WTC11 (cell line): ENCODE data around the gene THOP1. TPM values are rescaled to one million over a fixed set of nuclear protein-coding genes. Genes with fewer than 3 reads are reported as not detected.

Experiments used
- ATAC-seq: fragments of 200-7000 bp; cut with Tn5 transposase; 2 replicates; pipeline ENCODE4 v1.10.0; 2021; ENCODE audit warnings: mild to moderate bottlenecking, moderate library complexity
- CTCF ChIA-PET: fragments of 300-600 bp; sonication (Branson Sonifier 250); formaldehyde crosslinking; loops from one replicate; lab custom pipeline; 2021; ENCODE audit warnings: antibody characterized with exemption; lab: Charles Lee
- POLR2A ChIA-PET: fragments of 350-600 bp; sonication (Branson Sonifier 250); formaldehyde crosslinking; loops from one replicate; lab custom pipeline; 2021; ENCODE audit warnings: antibody characterized with exemption; lab: Charles Lee
- DNase-seq: peaks from one replicate; pipeline ENCODE4 v3.0.0; 2021; ENCODE audit warnings: low spot score
- H3K27ac Mint-ChIP-seq: 2 replicates; pipeline ENCODE4 v1.8.0; 2021; ENCODE audit warnings: mixed read lengths
- H3K27me3 Mint-ChIP-seq: 2 replicates; pipeline ENCODE4 v1.8.0; 2021; ENCODE audit warnings: low read depth, mild to moderate bottlenecking, moderate library complexity, mixed read lengths
- H3K36me3 Mint-ChIP-seq: 2 replicates; pipeline ENCODE4 v1.8.0; 2021; ENCODE audit warnings: mixed read lengths
- H3K4me1 Mint-ChIP-seq: 2 replicates; pipeline ENCODE4 v1.8.0; 2022; ENCODE audit warnings: mixed read lengths
- H3K4me3 Mint-ChIP-seq: 2 replicates; pipeline ENCODE4 v1.8.0; 2021; ENCODE audit warnings: mild to moderate bottlenecking, moderate library complexity, mixed read lengths
- H3K9me3 Mint-ChIP-seq: 2 replicates; pipeline ENCODE4 v1.8.0; 2021; ENCODE audit warnings: mixed read lengths
- ATF3 ChIP-seq: sonication (generic); formaldehyde crosslinking; conservative IDR thresholded peaks from 2 replicates; pipeline ENCODE4 v1.8.1; 2022; ENCODE audit warnings: mild to moderate bottlenecking, missing genetic modification reagents
- CREB1 ChIP-seq: sonication (generic); formaldehyde crosslinking; IDR thresholded peaks from 2 replicates; pipeline ENCODE4 v1.8.0; 2023; ENCODE audit warnings: mild to moderate bottlenecking, missing genetic modification reagents
- CTCF ChIP-seq: fragments of 200-600 bp; IDR thresholded peaks from 2 replicates; pipeline ENCODE4 v1.8.0; 2022; ENCODE audit warnings: antibody characterized with exemption
- E2F1 ChIP-seq: sonication (generic); formaldehyde crosslinking; IDR thresholded peaks from 2 replicates; pipeline ENCODE4 v1.8.0; 2022; ENCODE audit warnings: mild to moderate bottlenecking, missing genetic modification reagents
- ESRRA ChIP-seq: sonication (generic); formaldehyde crosslinking; IDR thresholded peaks from 2 replicates; pipeline ENCODE4 v1.8.1; 2022; ENCODE audit warnings: mild to moderate bottlenecking, missing genetic modification reagents, borderline replicate concordance
- ETV6 ChIP-seq: sonication (generic); formaldehyde crosslinking; IDR thresholded peaks from 2 replicates; pipeline ENCODE4 v1.8.1; 2022; ENCODE audit warnings: mild to moderate bottlenecking, missing genetic modification reagents
- IRF1 ChIP-seq: sonication (generic); formaldehyde crosslinking; IDR thresholded peaks from 2 replicates; pipeline ENCODE4 v1.8.0; 2023; ENCODE audit warnings: missing genetic modification reagents
- KAT7 ChIP-seq: sonication (generic); formaldehyde crosslinking; IDR thresholded peaks from 2 replicates; pipeline ENCODE4 v1.8.1; 2023; ENCODE audit warnings: missing genetic modification reagents, mild to moderate bottlenecking, borderline replicate concordance
- MAX ChIP-seq: sonication (generic); formaldehyde crosslinking; IDR thresholded peaks from 2 replicates; pipeline ENCODE4 v1.8.0; 2022; ENCODE audit warnings: mild to moderate bottlenecking, missing genetic modification reagents
- NFATC4 ChIP-seq: fragments of 250-450 bp; sonication (Bioruptor Pico); IDR thresholded peaks from 2 replicates; pipeline ENCODE4 v1.9.0; 2021; ENCODE audit warnings: mild to moderate bottlenecking
- NFYB ChIP-seq: sonication (generic); formaldehyde crosslinking; conservative IDR thresholded peaks from 2 replicates; pipeline ENCODE4 v1.8.0; 2022; ENCODE audit warnings: low read depth, missing genetic modification reagents
- NR3C1 ChIP-seq: sonication (generic); formaldehyde crosslinking; conservative IDR thresholded peaks from 2 replicates; pipeline ENCODE4 v1.8.1; 2023; ENCODE audit warnings: low read depth, mild to moderate bottlenecking, missing genetic modification reagents
- RELA ChIP-seq: sonication (generic); formaldehyde crosslinking; IDR thresholded peaks from 2 replicates; pipeline ENCODE4 v1.8.1; 2022; ENCODE audit warnings: missing genetic modification reagents, mild to moderate bottlenecking, borderline replicate concordance
- RORB ChIP-seq: fragments of 250-450 bp; sonication (Bioruptor Pico); IDR thresholded peaks from 2 replicates; pipeline ENCODE4 v1.9.0; 2021; ENCODE audit warnings: mild to moderate bottlenecking
- TEAD1 ChIP-seq: sonication (generic); formaldehyde crosslinking; IDR thresholded peaks from 2 replicates; pipeline ENCODE4 v1.8.0; 2022; ENCODE audit warnings: mild to moderate bottlenecking, missing genetic modification reagents
- USF2 ChIP-seq: sonication (generic); formaldehyde crosslinking; IDR thresholded peaks from 2 replicates; pipeline ENCODE4 v1.8.1; 2023; ENCODE audit warnings: mild to moderate bottlenecking, missing genetic modification reagents, moderate library complexity
- ZNF219 ChIP-seq: sonication (generic); formaldehyde crosslinking; IDR thresholded peaks from 2 replicates; pipeline ENCODE4 v1.8.0; 2023; ENCODE audit warnings: missing genetic modification reagents, mild to moderate bottlenecking, borderline replicate concordance
- ZNF317 ChIP-seq: sonication (generic); formaldehyde crosslinking; IDR thresholded peaks from 2 replicates; pipeline ENCODE4 v1.8.1; 2023; ENCODE audit warnings: low read depth, mild to moderate bottlenecking, moderate library complexity, missing genetic modification reagents, borderline replicate concordance
- ZNF512 ChIP-seq: sonication (generic); formaldehyde crosslinking; IDR thresholded peaks from 2 replicates; pipeline ENCODE4 v1.8.1; 2022; ENCODE audit warnings: missing genetic modification reagents, borderline replicate concordance
- ZNF671 ChIP-seq: fragments of 250-450 bp; sonication (Bioruptor Pico); IDR thresholded peaks from 2 replicates; pipeline ENCODE4 v1.8.0; 2021; ENCODE audit warnings: mild to moderate bottlenecking
- ZSCAN18 ChIP-seq: fragments of 250-450 bp; sonication (Bioruptor Pico); IDR thresholded peaks from 2 replicates; pipeline ENCODE4 v2.1.2; 2022; ENCODE audit warnings: mild to moderate bottlenecking, moderate library complexity
- total RNA-seq: library from RNA; stranded (reverse); gene quantifications from 3 replicates; pipeline ENCODE4 v1.2.3, GENCODE V29; 2021

THOP1 gene
- total RNA-seq, 1 experiment from 2014 or later = 181 TPM

- H3K27me3 Mint-ChIP-seq = no peaks in the 10 kb centered on the region
- ChIA-PET CTCF (interaction anchor here (0.8 kb wide), 1 partner anchor 11 kb away, joined by 3 read pairs; no protein-coding TSS in a partner anchor), POLR2A (no interaction called here)
- no peak for TF ChIP-seq MAX (CRISPR knock-in tag)
- TF ChIP-seq ZNF512 (CRISPR knock-in tag) = no peak
- TF ChIP-seq NR3C1 (CRISPR knock-in tag) = no peak
- no peak for TF ChIP-seq IRF1 (CRISPR knock-in tag)
- no peak for TF ChIP-seq CREB1
- TF ChIP-seq TEAD1 (CRISPR knock-in tag) = no peak
- no peak for TF ChIP-seq NFATC4
- no peak for TF ChIP-seq NFYB
- no peak for TF ChIP-seq CTCF
- TF ChIP-seq ATF3 (CRISPR knock-in tag) = no peak
- no peak for TF ChIP-seq RELA (CRISPR knock-in tag)
- H3K27ac Mint-ChIP-seq = no peak overlapping the region
- peaks cover 43% of the 10 kb centered on the region for H3K36me3 Mint-ChIP-seq
- H3K4me1 Mint-ChIP-seq = no peaks in the 10 kb centered on the region
- DNase-seq (no peak), ATAC-seq (no peak)
- no peak overlapping the region for H3K4me3 Mint-ChIP-seq
- H3K9me3 Mint-ChIP-seq = no peaks in the 10 kb centered on the region
Observed at GRCh38 chr19:2759965-2760364, 25.3 kb upstream of the THOP1 start.

- Mint-ChIP-seq H3K36me3 (peaks cover 37% of the 10 kb centered on the region), H3K4me1 (no peaks in the 10 kb centered on the region), H3K9me3 (no peaks in the 10 kb centered on the region), H3K4me3 (no peak overlapping the region), H3K27ac (no peak overlapping the region), H3K27me3 (no peaks in the 10 kb centered on the region)
- ChIA-PET POLR2A (no interaction called here), CTCF (no interaction called here)
- DNase-seq (no peak), ATAC-seq (no peak)
- TF ChIP-seq USF2 (no peak), ZSCAN18 (CRISPR knock-in tag) (no peak), ZNF317 (CRISPR knock-in tag) (no peak), ETV6 (CRISPR knock-in tag) (no peak), ZNF671 (CRISPR knock-in tag) (no peak), KAT7 (CRISPR knock-in tag) (no peak), RORB (CRISPR knock-in tag) (no peak), NR3C1 (CRISPR knock-in tag) (no peak), ESRRA (CRISPR knock-in tag) (no peak), ZNF219 (no peak), E2F1 (CRISPR knock-in tag) (no peak)
Observed at GRCh38 chr19:2761309-2761677, 24.0 kb upstream of the THOP1 start.
